Peyer's patch (tissue), 4 donors: ENCODE data around the gene KCND2.

ENCODE experiments used
- CTCF ChIP-seq, 6 experiments: fragments of 450-650 bp in 4 of 6; fragments of 200-600 bp in 2 of 6; sonication (generic) in 1 of 6; IDR thresholded peaks; one replicate each; pipeline ENCODE4 v1.5.1; 2017 to 2019; ENCODE audit warnings: antibody characterized with exemption in 6 of 6, mild to moderate bottlenecking in 3 of 6, moderate library complexity in 1 of 6
- POLR2A ChIP-seq, 2 donors: fragments of 450-650 bp; IDR thresholded peaks; one replicate each; pipeline ENCODE4 v1.5.1; 2017; ENCODE audit warnings: antibody characterized with exemption in 2 of 2, mild to moderate bottlenecking in 2 of 2, moderate library complexity in 2 of 2

- TF ChIP-seq POLR2A (IDR thresholded peaks at IDR 0.05) (no peak), CTCF (IDR thresholded peaks at IDR 0.05) (no peak)
These were observed 128.0 kb downstream of the KCND2 start for GRCh38 chr7:120400806-120401455.
